Activated CD8-positive, alpha-beta memory T cell treated with anti-CD3 and anti-CD28 coated beads, Interleukin-2, amount 50 U/mL, for 48 hours (primary cell): ENCODE results near the gene PTPRG.

ENCODE experiments used
- DNase-seq: peaks from one replicate; pipeline ENCODE4 v3.0.0-alpha.2; 2020

Gene PTPRG

GRCh38 chr3:61872077-61872706 is 310.8 kb downstream of the PTPRG start:
- DNase-seq: no peak

DNA sequence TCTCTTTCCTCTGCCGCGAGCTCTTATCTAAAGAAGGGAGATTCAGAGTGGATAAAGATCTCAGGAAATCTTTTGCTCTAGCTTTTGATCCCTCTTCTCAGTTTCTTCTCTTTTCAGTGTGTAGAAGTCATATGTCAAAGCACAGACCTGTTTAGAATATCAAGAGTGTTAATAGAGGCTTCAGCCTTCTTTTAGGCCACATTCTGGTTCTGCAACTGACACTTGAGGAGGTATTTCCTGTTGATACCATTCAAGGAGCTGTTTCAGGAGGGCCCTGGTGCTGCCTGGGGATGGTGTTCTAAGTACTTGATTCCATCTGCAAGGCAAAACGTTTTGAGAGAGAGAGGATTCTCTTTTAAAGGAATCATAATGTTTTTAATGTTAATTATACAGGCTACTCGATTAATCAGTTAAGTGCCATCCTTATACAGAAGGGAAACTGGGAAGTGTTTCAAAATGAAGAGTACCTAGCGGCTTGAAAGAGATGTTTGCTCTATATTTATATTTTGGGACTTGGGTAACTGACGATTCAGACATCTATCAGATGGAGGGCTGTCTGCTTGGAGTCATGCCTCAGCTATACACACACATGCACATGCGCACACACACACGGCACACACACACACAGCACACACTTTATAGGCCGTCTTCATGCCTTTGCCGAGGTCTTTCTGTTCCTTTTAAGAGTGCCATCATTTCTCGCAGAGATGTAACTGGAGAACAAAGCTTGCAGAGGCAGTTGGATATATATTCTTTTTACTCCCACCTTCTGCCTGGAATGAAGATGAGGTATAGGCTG is 313.9 kb downstream of the PTPRG start:
- no peak for DNase-seq

DNA sequence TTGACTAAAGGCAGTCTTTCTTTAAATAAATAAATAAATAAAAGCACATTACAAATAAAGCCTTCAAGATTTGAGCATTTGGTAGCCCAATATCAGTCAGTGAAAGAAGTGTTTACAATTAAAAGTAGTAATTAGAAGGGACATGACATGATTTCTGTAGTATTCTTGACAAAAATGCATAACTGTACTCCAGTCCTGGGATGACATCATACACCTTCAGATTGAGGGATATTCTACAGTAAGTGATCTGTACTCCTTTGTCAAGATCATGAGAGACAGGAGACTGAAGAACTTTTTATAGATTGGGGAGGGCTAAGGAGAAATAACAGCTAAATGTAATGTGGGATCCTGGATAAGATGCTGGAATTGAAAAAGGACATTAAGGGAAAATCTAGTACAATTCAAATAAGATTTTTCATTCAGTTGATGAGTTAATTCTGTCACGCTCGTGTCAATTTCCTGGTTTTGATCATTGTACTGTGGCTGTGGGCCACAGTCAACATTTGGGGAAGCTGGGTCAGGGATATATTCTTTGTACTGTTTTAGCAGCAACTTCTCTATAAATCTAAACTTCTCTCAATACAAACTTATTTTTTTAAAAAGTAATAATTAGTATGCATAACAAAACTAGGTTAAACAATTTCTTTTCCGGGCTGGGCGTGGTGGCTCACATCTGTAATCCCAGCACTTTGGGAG is 314.8 kb downstream of the PTPRG start:
- DNase-seq: no peak

GRCh38 chr3:61876797-61877196 is 315.4 kb downstream of the PTPRG start:
- no peak for DNase-seq

GRCh38 chr3:61877359-61878138 is 316.2 kb downstream of the PTPRG start:
- no peak for DNase-seq

DNA sequence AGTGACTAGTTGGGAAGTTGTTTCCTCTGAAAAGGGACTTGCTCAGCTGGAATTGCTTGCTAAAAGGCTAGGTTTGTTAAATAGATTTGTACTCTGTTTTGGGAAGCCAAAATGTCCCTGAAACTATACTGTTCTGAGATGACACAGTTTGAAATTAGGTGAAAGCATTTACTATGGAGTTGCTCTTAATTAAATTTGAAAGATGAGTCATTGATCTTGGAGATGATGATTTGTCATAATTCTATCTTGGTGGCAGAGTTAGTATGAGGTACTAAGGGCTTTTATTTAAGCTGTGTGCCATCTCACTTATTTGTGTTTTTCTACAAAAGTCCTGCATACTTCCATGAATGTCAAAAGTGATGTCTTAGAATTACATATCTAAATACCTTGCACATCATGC is 320.9 kb downstream of the PTPRG start:
- no peak for DNase-seq

DNA sequence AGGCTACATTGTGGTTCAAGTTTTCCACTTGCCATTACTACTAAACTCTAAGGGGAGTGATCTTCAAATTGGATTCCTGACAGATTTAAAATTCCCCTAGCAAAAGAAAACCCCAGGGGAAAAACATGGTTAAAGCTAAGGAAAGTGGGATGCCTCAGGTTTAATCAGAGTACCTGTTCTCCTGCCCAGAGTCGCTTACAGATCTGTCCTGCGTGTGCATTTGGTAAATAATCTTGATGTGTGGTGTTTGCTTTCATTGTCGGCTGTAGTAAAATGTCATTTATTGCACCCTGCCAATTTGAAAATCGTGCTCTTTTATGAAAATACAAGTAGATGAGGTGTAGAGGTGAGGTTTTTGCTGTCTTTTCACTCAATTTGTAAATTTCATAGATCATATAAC is 323.4 kb downstream of the PTPRG start:
- DNase-seq: no peak

DNA sequence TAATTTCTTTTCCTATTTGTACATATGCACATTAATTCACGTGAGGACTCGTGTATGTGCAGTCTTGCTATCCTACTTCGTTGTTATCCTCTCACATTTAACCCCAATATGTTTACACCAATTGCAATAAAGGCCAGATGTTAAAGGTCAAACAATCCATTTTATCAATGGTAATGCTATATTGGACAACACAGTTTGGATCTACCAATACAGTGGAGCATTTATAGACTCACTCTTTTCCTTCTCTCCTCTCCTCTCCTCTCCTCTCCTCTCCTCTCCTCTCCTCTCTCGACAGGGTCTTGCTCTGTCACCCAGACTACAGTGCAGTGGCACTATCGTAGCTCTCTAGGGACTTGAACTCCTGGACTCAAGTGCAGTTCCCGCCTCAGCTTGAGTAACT is 324.0 kb downstream of the PTPRG start:
- no peak for DNase-seq

DNA sequence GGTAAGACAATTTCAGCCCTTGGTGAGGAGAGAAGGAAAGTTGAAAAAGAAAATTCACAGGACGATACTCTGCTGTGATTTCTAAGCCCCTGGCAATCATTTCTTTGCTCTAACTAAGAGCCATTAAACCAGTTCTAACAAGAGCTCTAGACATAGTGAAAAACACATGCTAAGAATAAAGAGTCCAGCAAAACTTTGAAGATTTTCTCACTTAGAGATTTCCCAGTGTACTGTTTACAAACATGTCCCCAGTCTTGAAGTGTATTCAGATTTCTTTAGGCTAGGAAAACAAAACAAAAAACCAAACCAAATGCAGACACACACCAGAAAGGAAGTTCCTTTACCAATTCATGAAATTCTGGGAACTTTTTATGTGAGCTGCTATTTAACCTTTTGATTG is 325.8 kb downstream of the PTPRG start:
- DNase-seq: no peak

GRCh38 chr3:61889259-61889658 is 327.9 kb downstream of the PTPRG start:
- DNase-seq: no peak

- DNase-seq: no peak
Observed at GRCh38 chr3:61890167-61890566, 328.8 kb downstream of the PTPRG start.

- no peak for DNase-seq
Observed at GRCh38 chr3:61890586-61890985, 329.2 kb downstream of the PTPRG start.

- DNase-seq: no peak
Observed at GRCh38 chr3:61892891-61893290, 331.5 kb downstream of the PTPRG start.

GRCh38 chr3:61893840-61894566 is 332.6 kb downstream of the PTPRG start:
- DNase-seq: no peak

DNA sequence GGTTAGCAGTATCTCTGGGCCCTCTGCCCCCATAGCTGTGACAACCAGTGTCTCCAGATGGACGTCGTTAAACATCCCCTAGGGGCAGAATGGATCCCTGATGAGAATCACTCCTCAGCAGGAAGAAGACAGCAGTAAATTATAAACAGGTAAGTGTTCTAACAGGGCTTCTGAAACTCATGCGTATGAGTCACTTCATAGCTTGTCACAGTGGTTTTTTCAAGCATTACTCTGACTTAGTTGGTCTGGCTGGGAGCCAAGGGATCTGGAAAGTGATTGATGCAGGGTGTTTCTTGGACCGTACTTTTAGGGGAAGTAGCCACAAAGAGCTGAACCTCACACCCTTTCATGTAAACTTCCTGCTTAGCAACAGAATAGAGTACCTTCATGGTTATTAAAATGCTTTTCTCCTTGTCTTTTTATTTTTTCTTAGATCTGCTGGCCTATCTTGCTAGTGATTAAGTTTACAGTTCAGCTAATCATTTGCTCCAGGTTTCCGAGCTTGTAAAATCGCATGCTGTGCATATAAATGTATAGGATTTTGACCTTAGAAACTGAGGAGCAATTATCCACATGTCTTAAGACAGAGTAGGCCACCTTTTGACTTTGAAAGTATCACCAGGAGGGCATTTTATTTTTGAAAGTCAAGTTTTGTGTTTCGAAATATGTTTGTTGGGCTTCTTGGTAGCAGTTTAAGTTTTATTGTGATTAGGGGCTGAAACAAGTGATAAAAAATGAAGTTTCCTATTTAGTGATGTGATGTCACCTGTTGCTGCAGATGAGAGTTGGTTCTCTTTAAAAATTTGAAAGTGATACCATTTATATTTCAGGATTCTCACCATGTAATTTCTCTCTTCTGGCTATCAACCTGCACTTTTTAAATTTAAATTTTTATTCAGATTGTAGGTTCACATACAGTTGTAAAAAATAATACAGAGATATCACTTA is 333.9 kb downstream of the PTPRG start:
- peak; percentile 64 for DNase-seq

- no peak for DNase-seq
Observed at GRCh38 chr3:61896251-61896650, 334.9 kb downstream of the PTPRG start.

DNA sequence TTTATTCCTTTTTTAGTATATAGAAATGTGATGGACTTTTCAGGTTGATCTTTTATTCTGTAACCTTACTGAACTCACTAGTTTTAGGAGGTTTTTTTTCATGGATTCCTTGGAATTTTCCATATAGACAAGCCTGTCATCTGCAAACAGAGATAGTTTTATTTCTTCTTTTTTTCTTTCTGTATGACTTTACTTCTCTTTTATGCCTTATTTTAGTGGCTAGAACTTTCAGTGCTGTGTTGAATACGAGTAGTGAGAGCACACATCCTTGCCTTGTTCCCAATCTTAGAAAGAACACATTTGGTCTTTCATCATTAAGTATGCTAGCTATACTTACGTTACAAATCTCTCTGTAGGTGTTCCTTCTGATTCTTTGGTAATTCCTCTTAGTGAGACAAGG is 336.5 kb downstream of the PTPRG start:
- no peak for DNase-seq

- DNase-seq: no peak
Observed at GRCh38 chr3:61899700-61900462, 338.5 kb downstream of the PTPRG start.

GRCh38 chr3:61901496-61901895 is 340.1 kb downstream of the PTPRG start:
- DNase-seq: no peak

DNA sequence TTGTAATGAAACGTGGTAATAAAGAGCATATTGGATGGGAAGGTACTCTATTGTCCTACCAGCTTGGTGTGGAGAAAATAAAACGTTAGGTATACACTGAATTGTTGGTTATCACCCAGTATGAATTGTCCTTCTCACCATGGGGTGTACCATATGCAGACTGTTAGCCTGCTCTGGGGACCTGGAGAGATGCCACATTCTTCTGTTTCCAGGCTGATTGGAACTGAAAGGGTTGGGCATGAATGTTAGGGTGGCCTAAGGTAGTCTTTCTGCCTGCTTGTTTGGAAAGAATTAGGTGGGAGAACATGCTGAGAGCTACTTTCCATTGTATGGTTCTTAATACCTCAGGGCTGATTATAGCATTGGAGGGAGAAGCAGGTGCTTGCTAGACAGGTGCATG is 340.6 kb downstream of the PTPRG start:
- DNase-seq: no peak

GRCh38 chr3:61903074-61903473 is 341.7 kb downstream of the PTPRG start:
- no peak for DNase-seq
